HEK293T (cell line): ENCODE results near the gene CYTH3.

Experiments used
- BHLHE40 ChIP-seq: fragments of 450-650 bp; IDR thresholded peaks from 2 replicates; pipeline ENCODE4 v1.6.1; 2016; ENCODE audit warnings: mild to moderate bottlenecking, moderate library complexity, borderline replicate concordance
- ELF4 ChIP-seq: fragments of 450-650 bp; IDR thresholded peaks from 2 replicates; pipeline ENCODE4 v1.6.1; 2017; ENCODE audit warnings: antibody characterized with exemption
- FOXA1 ChIP-seq: fragments of 450-650 bp; IDR thresholded peaks from 2 replicates; pipeline ENCODE4 v1.6.1; 2016; ENCODE audit warnings: mild to moderate bottlenecking
- FOXK2 ChIP-seq: fragments of 450-650 bp; IDR thresholded peaks from 2 replicates; pipeline ENCODE4 v1.6.1; 2016; ENCODE audit warnings: mild to moderate bottlenecking
- FOXM1 ChIP-seq: fragments of 450-650 bp; IDR thresholded peaks from 2 replicates; pipeline ENCODE4 v1.6.1; 2017; ENCODE audit warnings: mild to moderate bottlenecking, borderline replicate concordance
- HDGF ChIP-seq: fragments of 450-650 bp; IDR thresholded peaks from 2 replicates; pipeline ENCODE4 v1.6.1; 2017; ENCODE audit warnings: antibody characterized with exemption, borderline replicate concordance
- L3MBTL2 ChIP-seq: fragments of 450-650 bp; conservative IDR thresholded peaks from 2 replicates; pipeline ENCODE4 v1.6.1; 2016; ENCODE audit warnings: mild to moderate bottlenecking
- LEF1 ChIP-seq: fragments of 450-650 bp; IDR thresholded peaks from 2 replicates; pipeline ENCODE4 v1.6.1; 2017; ENCODE audit warnings: mild to moderate bottlenecking, borderline replicate concordance
- NFRKB ChIP-seq: fragments of 450-650 bp; IDR thresholded peaks from 2 replicates; pipeline ENCODE4 v1.6.1; 2016; ENCODE audit warnings: mild to moderate bottlenecking, moderate library complexity
- SP1 ChIP-seq: fragments of 450-650 bp; IDR thresholded peaks from 2 replicates; pipeline ENCODE4 v1.6.1; 2017
- ZNF384 ChIP-seq: fragments of 450-650 bp; IDR thresholded peaks from 2 replicates; pipeline ENCODE4 v1.6.1; 2016

- TF ChIP-seq SP1 (no peak), L3MBTL2 (no peak), NFRKB (no peak), FOXM1 (no peak), FOXA1 (no peak), ZNF384 (no peak), BHLHE40 (no peak), LEF1 (no peak), FOXK2 (no peak), HDGF (no peak), ELF4 (no peak)
Measured at GRCh38 chr7:6172910-6173295, 99.5 kb downstream of the CYTH3 start.
